ENCODE results near the gene DENND6B. TPM values are rescaled to one million over a fixed set of nuclear protein-coding genes. Genes with fewer than 3 reads are reported as not detected.
"Not testable (repeated sequence)": the region's sequence is repeated elsewhere in the genome, so short reads cannot be mapped to it uniquely, and the experiment has no call there.

DENND6B gene
- total RNA-seq, 4 donors from 2014 or later, result 2.9 to 15.5 (median 8.0) TPM

DNA sequence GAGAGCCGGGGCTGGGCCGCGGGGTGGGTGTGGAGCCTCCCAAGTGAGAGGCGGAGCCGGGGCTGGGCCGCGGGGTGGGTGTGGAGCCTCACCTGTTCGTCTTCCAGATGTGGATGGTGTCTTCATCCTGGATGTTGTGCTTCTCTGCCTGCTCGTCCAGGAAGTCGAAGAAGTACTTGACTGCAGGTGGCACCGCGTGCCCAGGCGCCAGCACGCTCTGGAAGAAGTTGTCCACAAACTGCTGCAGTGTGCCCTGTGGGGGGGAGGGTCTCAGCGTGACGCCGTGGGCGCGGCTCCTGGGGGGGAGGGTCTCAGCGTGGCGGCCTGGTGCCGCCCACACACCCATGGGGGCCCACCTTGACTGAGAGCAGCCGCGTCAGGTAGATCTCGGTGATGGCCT, 49.1 kb downstream of the DENND6B start:
- no peak overlapping the region for H3K27ac ChIP-seq
- H3K36me3 ChIP-seq, result no peaks in the 10 kb centered on the region
- intact Hi-C loops (cut with DNase I; ENCODE audit: low total_unique reads), result loop anchor here (2.0 to 10.0 kb wide), 2 partner anchors 47 to 227 kb away; partner anchors contain the start of genes LMF2 and NCAPH2
- no peaks in the 10 kb centered on the region for H3K27me3 ChIP-seq
- no peak for DNase-seq
- no peaks in the 10 kb centered on the region for H3K9me3 ChIP-seq
- TF ChIP-seq POLR2A (IDR thresholded peaks at IDR 0.05) (no peak), CTCF (IDR thresholded peaks at IDR 0.05) (no peak)
- H3K4me3 ChIP-seq, result no peak overlapping the region
- H3K4me1 ChIP-seq, result no peaks in the 10 kb centered on the region

- no peak for TF ChIP-seq POLR2A (IDR thresholded peaks at IDR 0.05)
- TF ChIP-seq CTCF (IDR thresholded peaks at IDR 0.05), result peak in 3 of 4 experiments; percentile 19 to 56 (median 22)
- Histone ChIP-seq H3K9me3 (no peaks in the 10 kb centered on the region), H3K36me3 (no peaks in the 10 kb centered on the region), H3K27me3 (no peaks in the 10 kb centered on the region), H3K27ac (no peak overlapping the region), H3K4me3 (no peak overlapping the region), H3K4me1 (peaks cover 0 to 6% of the 10 kb centered on the region in 2 donors)
- intact Hi-C loops (cut with DNase I; ENCODE audit: low total_unique reads), result loop anchor here (10.0 kb wide), 1 partner anchor 229 kb away; the partner anchor contains the start of genes LMF2 and NCAPH2
- peak in 1 of 2 donors; percentile 53 for DNase-seq
These were observed 50.7 kb downstream of the DENND6B start for GRCh38 chr22:50276143-50276542.

DNA sequence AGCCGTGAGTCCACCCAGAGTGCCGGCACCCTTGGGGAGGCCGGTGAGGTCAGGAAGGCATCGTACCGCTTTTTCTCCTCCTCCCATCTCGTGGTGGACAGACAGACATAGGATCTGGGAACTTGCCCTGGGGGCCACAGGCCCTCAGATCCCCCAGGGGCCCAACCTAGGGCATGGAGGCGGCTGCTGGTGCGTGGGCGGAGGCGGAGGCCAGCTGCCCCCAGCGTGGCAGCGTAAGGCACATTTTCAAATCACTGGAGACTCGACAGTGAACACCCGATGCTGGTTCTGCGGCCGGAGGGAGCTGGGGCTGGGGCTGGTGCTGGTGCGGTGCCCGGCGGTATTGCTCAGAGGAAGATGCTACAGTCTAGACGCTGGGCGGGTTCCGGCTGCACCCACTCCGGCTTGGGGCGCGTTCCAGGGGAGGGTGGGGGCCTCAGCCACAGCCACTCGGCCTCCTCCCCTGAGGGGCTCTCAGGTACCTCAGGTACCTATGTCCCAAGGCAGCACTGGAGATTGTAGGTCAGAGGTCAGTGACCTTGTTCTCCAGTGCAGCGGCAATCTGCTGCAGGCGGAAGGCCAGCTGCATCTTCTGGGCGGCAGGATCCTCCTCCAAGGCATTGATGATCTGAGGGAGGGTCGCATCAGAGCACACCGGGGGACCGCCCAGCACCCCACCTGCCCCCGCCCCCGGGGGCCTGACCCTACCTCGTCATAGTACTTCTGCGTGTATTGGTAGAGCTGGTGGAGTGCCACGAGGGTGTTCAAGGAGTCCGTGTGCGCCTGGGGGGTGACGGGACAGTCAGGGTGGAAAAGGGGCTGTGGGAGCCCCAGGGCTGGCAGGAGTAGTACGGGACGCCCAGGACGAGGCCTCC, 51.4 kb downstream of the DENND6B start:
- Histone ChIP-seq H3K4me3 (no peak overlapping the region), H3K4me1 (peaks cover 0 to 12% of the 10 kb centered on the region in 2 donors), H3K9me3 (no peaks in the 10 kb centered on the region), H3K36me3 (no peaks in the 10 kb centered on the region), H3K27ac (peak overlapping the region in 1 of 2 donors; percentile 6), H3K27me3 (no peaks in the 10 kb centered on the region)
- TF ChIP-seq CTCF (IDR thresholded peaks at IDR 0.05) (no peak), POLR2A (IDR thresholded peaks at IDR 0.05) (no peak)
- no peak for DNase-seq
- intact Hi-C loops (cut with DNase I; ENCODE audit: low total_unique reads), result loop anchor here (10.0 kb wide), 1 partner anchor 229 kb away; the partner anchor contains the start of genes LMF2 and NCAPH2

- Histone ChIP-seq H3K9me3 (no peaks in the 10 kb centered on the region), H3K4me3 (no peak overlapping the region), H3K36me3 (no peaks in the 10 kb centered on the region), H3K27ac (peak overlapping the region in 1 of 2 donors; percentile 6), H3K27me3 (no peaks in the 10 kb centered on the region), H3K4me1 (peaks cover 0 to 13% of the 10 kb centered on the region in 2 donors)
- intact Hi-C loops (cut with DNase I; ENCODE audit: low total_unique reads), result loop anchor here (10.0 kb wide), 1 partner anchor 230 kb away; the partner anchor contains the start of genes LMF2 and NCAPH2
- TF ChIP-seq POLR2A (IDR thresholded peaks at IDR 0.05), result no peak
- no peak for TF ChIP-seq CTCF (IDR thresholded peaks at IDR 0.05)
- DNase-seq, result no peak
These were observed 52.0 kb downstream of the DENND6B start for GRCh38 chr22:50274771-50275170.

- Histone ChIP-seq H3K4me1 (peaks cover 0 to 17% of the 10 kb centered on the region in 2 donors), H3K4me3 (no peak overlapping the region), H3K27me3 (no peaks in the 10 kb centered on the region), H3K27ac (no peak overlapping the region), H3K9me3 (no peaks in the 10 kb centered on the region), H3K36me3 (no peaks in the 10 kb centered on the region)
- TF ChIP-seq POLR2A (IDR thresholded peaks at IDR 0.05) (no peak), CTCF (IDR thresholded peaks at IDR 0.05) (peak; percentile 15 to 45 (median 32))
- peak in 1 of 2 donors; percentile 58 for DNase-seq
- intact Hi-C loops (cut with DNase I; ENCODE audit: low total_unique reads), result loop anchor here (10.0 kb wide), 1 partner anchor 230 kb away; the partner anchor contains the start of genes LMF2 and NCAPH2
These were observed 52.5 kb downstream of the DENND6B start for GRCh38 chr22:50274311-50274710.

DNA sequence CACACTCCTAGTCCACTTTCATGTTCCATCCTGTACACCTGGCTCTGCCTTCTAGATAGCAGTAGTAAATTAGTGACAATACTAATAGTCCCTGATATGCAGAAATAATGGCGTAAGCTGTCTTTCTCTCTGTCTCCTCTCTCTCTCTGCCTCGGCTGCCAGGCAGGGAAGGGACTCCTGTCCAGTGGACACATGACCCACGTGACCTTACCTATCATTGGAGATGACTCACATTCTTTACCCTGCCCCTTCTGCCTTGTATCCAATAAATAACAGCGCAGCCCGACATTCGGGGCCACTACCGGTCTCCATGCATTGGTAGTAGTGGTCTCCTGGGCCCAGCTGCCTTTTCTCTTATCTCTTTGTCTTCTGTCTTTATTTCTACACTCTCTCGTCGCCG, 53.0 kb downstream of the DENND6B start:
- not testable (repeated sequence) for H3K27ac ChIP-seq

GRCh38 chr22:50273352-50273751, 53.5 kb downstream of the DENND6B start:
- H3K27ac ChIP-seq, DNase-seq, H3K27me3 ChIP-seq, H3K36me3 ChIP-seq, H3K9me3 ChIP-seq, H3K4me3 ChIP-seq: not testable (repeated sequence)
- peaks cover 0 to 26% of the 10 kb centered on the region in 2 donors for H3K4me1 ChIP-seq
- intact Hi-C loops (cut with DNase I; ENCODE audit: low total_unique reads), result loop anchor here (10.0 kb wide), 1 partner anchor 231 kb away; the partner anchor contains the start of genes LMF2 and NCAPH2

More for the DNA sequence above, 53.0 kb downstream of the DENND6B start:
- not testable (repeated sequence) for H3K9me3 ChIP-seq, H3K4me3 ChIP-seq, H3K27me3 ChIP-seq, DNase-seq, H3K36me3 ChIP-seq
- peaks cover 0 to 22% of the 10 kb centered on the region in 2 donors for H3K4me1 ChIP-seq
- intact Hi-C loops (cut with DNase I; ENCODE audit: low total_unique reads), result loop anchor here (10.0 kb wide), 1 partner anchor 231 kb away; the partner anchor contains the start of genes LMF2 and NCAPH2
